ENCODE results near the gene ETAA1.

- TF ChIP-seq SETDB1 (CRISPR knock-in tag; IDR thresholded peaks at IDR 0.05; ENCODE audit: borderline replicate concordance) (no peak), CTCF (CRISPR knock-in tag; IDR thresholded peaks at IDR 0.05) (no peak), ZBTB8A (CRISPR knock-in tag; IDR thresholded peaks at IDR 0.05; ENCODE audit: borderline replicate concordance, low read depth) (no peak), CBX5 (CRISPR knock-in tag; IDR thresholded peaks at IDR 0.05; ENCODE audit: borderline replicate concordance) (no peak), ZFP36 (IDR thresholded peaks at IDR 0.05; ENCODE audit: borderline replicate concordance, low read depth, low read length, partially characterized antibody) (no peak), ZNF160 (CRISPR knock-in tag; IDR thresholded peaks at IDR 0.05) (no peak), FOSL1 (CRISPR knock-in tag; IDR thresholded peaks at IDR 0.05; ENCODE audit: borderline replicate concordance) (no peak)
Measured at GRCh38 chr2:67416136-67416535, 19.0 kb downstream of the ETAA1 start.

Data from HepG2 (cell line).